Ishikawa (cell line): ENCODE measurements around the gene TNIP2.

Experiments used
- CEBPB ChIP-seq: IDR thresholded peaks from 2 replicates; pipeline ENCODE4 v1.6.1; 2012
- CREB1 ChIP-seq: IDR thresholded peaks from 2 replicates; pipeline ENCODE4 v1.6.1; 2012; ENCODE audit warnings: low read depth
- EGR1 ChIP-seq: IDR thresholded peaks from 2 replicates; pipeline ENCODE4 v1.6.1; 2012
- EP300 ChIP-seq: IDR thresholded peaks from 2 replicates; pipeline ENCODE4 v1.6.1; 2012; ENCODE audit warnings: borderline replicate concordance
- FOXM1 ChIP-seq: IDR thresholded peaks from 2 replicates; pipeline ENCODE4 v1.6.1; 2012; ENCODE audit warnings: low read depth, borderline replicate concordance
- MAX ChIP-seq: IDR thresholded peaks from 2 replicates; pipeline ENCODE4 v1.6.1; 2012
- NFIC ChIP-seq: IDR thresholded peaks from 2 replicates; pipeline ENCODE4 v1.6.1; 2012
- RAD21 ChIP-seq: IDR thresholded peaks from 2 replicates; pipeline ENCODE4 v1.6.1; 2012; ENCODE audit warnings: low read depth
- TAF1 ChIP-seq: IDR thresholded peaks from 2 replicates; pipeline ENCODE4 v1.6.1; 2012; ENCODE audit warnings: low read depth, mild to moderate bottlenecking
- TCF12 ChIP-seq: IDR thresholded peaks from 2 replicates; pipeline ENCODE4 v1.6.1; 2012; ENCODE audit warnings: low read depth
- TEAD4 ChIP-seq: IDR thresholded peaks from 2 replicates; pipeline ENCODE4 v1.6.1; 2012
- YY1 ChIP-seq: IDR thresholded peaks from 2 replicates; pipeline ENCODE4 v1.6.1; 2012; ENCODE audit warnings: low read depth
- ZBTB7A ChIP-seq: IDR thresholded peaks from 2 replicates; pipeline ENCODE4 v1.6.1; 2012; ENCODE audit warnings: low read depth
- TF ChIP-seq, protein P1 (sequence below): IDR thresholded peaks from 2 replicates; pipeline ENCODE4 v1.6.1; 2012
- TF ChIP-seq, protein P2 (sequence below): IDR thresholded peaks from 2 replicates; pipeline ENCODE4 v1.6.1; 2012; ENCODE audit warnings: low read depth, mild to moderate bottlenecking

The TNIP2 gene

DNA sequence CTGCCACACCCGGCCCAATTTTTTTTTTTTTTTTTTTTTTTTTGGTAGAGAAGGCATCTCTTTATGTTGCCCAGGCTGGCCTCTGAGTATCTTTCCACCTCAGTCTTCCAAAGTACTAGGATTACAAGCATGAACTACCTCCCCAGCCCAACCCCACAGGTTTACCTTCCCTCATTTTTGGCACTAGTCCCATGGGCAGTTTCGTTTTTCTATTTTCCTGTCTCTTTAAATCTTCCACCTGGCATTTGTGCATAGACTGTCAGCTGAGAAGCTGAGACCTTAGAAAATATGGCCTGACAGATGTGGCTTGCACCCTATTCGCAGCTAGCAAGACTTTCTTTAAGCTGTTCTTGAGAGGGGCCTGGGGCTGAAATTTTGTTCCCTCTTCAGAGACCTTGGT is 27.9 kb downstream of the TNIP2 start:
- TF ChIP-seq TCF12 (no peak), MAX (no peak), ZBTB7A (no peak), TAF1 (no peak), CREB1 (no peak), NFIC (no peak), EP300 (no peak), YY1 (no peak), FOXM1 (no peak), EGR1 (no peak), RAD21 (no peak), CEBPB (no peak), TEAD4 (no peak)
- TF ChIP-seq, protein P1, sequence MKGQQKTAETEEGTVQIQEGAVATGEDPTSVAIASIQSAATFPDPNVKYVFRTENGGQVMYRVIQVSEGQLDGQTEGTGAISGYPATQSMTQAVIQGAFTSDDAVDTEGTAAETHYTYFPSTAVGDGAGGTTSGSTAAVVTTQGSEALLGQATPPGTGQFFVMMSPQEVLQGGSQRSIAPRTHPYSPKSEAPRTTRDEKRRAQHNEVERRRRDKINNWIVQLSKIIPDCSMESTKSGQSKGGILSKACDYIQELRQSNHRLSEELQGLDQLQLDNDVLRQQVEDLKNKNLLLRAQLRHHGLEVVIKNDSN: no peak
- TF ChIP-seq, protein P2, sequence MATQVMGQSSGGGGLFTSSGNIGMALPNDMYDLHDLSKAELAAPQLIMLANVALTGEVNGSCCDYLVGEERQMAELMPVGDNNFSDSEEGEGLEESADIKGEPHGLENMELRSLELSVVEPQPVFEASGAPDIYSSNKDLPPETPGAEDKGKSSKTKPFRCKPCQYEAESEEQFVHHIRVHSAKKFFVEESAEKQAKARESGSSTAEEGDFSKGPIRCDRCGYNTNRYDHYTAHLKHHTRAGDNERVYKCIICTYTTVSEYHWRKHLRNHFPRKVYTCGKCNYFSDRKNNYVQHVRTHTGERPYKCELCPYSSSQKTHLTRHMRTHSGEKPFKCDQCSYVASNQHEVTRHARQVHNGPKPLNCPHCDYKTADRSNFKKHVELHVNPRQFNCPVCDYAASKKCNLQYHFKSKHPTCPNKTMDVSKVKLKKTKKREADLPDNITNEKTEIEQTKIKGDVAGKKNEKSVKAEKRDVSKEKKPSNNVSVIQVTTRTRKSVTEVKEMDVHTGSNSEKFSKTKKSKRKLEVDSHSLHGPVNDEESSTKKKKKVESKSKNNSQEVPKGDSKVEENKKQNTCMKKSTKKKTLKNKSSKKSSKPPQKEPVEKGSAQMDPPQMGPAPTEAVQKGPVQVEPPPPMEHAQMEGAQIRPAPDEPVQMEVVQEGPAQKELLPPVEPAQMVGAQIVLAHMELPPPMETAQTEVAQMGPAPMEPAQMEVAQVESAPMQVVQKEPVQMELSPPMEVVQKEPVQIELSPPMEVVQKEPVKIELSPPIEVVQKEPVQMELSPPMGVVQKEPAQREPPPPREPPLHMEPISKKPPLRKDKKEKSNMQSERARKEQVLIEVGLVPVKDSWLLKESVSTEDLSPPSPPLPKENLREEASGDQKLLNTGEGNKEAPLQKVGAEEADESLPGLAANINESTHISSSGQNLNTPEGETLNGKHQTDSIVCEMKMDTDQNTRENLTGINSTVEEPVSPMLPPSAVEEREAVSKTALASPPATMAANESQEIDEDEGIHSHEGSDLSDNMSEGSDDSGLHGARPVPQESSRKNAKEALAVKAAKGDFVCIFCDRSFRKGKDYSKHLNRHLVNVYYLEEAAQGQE: no peak

DNA sequence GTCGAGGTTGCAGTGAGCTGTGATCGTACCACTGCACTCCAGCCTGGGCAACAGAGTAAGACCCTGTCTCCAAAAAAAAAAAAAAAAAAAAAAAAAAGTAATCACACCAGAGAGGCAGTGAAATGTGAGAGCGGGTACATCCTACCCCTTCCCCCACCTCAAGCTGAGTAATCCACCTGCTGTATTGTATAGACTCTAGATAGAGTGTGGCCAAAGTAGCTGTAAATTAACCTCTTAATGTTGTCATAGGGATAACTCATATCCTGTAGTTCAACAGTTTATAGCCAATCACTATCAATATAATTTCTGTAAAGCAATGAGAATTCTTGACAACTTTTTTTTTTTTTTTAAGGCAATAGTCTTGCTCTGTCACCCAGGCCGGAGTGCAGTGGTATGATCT is 30.8 kb downstream of the TNIP2 start:
- TF ChIP-seq RAD21: no peak
- no peak for TF ChIP-seq CREB1
- no peak for TF ChIP-seq TCF12
- TF ChIP-seq YY1: no peak
- no peak for TF ChIP-seq FOXM1
- TF ChIP-seq EP300: no peak
- TF ChIP-seq TAF1: no peak
- TF ChIP-seq MAX: no peak
- TF ChIP-seq, protein P1: no peak

- TF ChIP-seq TEAD4: no peak
- TF ChIP-seq FOXM1: no peak
- no peak for TF ChIP-seq CEBPB
- TF ChIP-seq NFIC: no peak
- no peak for TF ChIP-seq EP300
- TF ChIP-seq MAX: no peak
- TF ChIP-seq CREB1: no peak
- no peak for TF ChIP-seq YY1
- TF ChIP-seq TAF1: no peak
- TF ChIP-seq, protein P2: no peak
- no peak for TF ChIP-seq RAD21
- TF ChIP-seq ZBTB7A: no peak
- TF ChIP-seq, protein P1: no peak
- no peak for TF ChIP-seq EGR1
- TF ChIP-seq TCF12: no peak
Observed at GRCh38 chr4:2723751-2724150, 32.4 kb downstream of the TNIP2 start.

DNA sequence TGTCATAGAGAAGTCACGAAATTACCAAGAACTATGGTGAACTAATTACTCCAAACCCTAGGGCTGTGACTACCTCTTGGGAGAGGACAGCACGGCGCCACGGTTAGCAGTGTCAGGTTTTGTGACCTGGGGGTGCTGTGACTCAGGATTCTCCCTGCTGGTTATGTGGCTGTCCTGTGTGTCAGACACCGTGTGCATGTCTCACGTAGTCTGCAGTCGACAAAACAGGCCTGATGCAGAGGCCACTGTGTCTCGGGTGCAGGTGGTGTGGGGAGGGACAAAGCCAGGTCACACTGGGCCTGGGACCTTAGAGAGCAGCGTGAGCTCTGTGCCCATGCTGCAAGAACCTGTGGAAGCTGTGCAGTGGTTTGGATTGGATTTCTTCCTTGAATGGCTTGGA is 34.1 kb downstream of the TNIP2 start:
- TF ChIP-seq FOXM1 (no peak), ZBTB7A (no peak), EGR1 (no peak), TAF1 (no peak), MAX (no peak), TEAD4 (no peak), TCF12 (no peak), YY1 (no peak), CREB1 (no peak), NFIC (no peak), CEBPB (no peak), EP300 (no peak), RAD21 (no peak)
- TF ChIP-seq, protein P2: no peak
- TF ChIP-seq, protein P1: no peak
